Ishikawa (cell line): ENCODE data around the gene YAP1.

Source experiments
- CREB1 ChIP-seq: IDR thresholded peaks from 2 replicates; pipeline ENCODE4 v1.6.1; 2012; ENCODE audit warnings: low read depth
- FOXM1 ChIP-seq: IDR thresholded peaks from 2 replicates; pipeline ENCODE4 v1.6.1; 2012; ENCODE audit warnings: low read depth, borderline replicate concordance
- RAD21 ChIP-seq: IDR thresholded peaks from 2 replicates; pipeline ENCODE4 v1.6.1; 2012; ENCODE audit warnings: low read depth
- REST ChIP-seq: IDR thresholded peaks from 2 replicates; pipeline ENCODE4 v1.6.1; 2012; ENCODE audit warnings: low read depth, mild to moderate bottlenecking
- TAF1 ChIP-seq: IDR thresholded peaks from 2 replicates; pipeline ENCODE4 v1.6.1; 2012; ENCODE audit warnings: low read depth, mild to moderate bottlenecking
- TCF12 ChIP-seq: IDR thresholded peaks from 2 replicates; pipeline ENCODE4 v1.6.1; 2012; ENCODE audit warnings: low read depth
- TEAD4 ChIP-seq: IDR thresholded peaks from 2 replicates; pipeline ENCODE4 v1.6.1; 2012
- USF1 ChIP-seq: IDR thresholded peaks from 2 replicates; pipeline ENCODE4 v1.6.1; 2012
- YY1 ChIP-seq: IDR thresholded peaks from 2 replicates; pipeline ENCODE4 v1.6.1; 2012; ENCODE audit warnings: low read depth
- TF ChIP-seq, protein P1 (sequence below): IDR thresholded peaks from 2 replicates; pipeline ENCODE4 v1.6.1; 2012

DNA sequence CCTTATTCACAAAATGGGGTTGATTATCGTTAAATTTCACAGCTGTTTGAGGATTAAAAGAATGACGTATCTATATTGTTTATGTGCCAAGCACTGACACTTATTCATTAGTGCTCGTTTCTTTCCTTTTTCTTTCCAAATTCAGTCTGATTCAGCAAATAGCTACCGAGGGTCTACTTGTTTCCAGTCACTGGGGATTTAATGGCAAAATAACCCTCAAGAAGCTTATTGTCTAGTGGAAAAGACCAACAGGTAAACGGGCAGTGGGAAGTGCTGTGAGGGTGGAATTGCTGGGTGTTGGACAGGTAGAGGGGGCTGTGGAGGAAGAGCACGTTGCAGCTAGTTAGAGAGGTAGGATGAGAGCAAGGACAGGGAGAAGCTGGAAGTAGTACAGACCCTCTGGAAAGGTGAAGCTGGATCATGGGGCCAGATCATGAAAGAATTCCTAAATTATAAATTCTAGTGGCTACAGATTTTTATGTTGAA is 158.8 kb downstream of the YAP1 start:
- no peak for TF ChIP-seq USF1
- TF ChIP-seq TAF1: no peak
- TF ChIP-seq, protein P1, sequence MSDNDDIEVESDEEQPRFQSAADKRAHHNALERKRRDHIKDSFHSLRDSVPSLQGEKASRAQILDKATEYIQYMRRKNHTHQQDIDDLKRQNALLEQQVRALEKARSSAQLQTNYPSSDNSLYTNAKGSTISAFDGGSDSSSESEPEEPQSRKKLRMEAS: no peak
- no peak for TF ChIP-seq RAD21
- TF ChIP-seq CREB1: no peak
- no peak for TF ChIP-seq YY1
- no peak for TF ChIP-seq TEAD4
- no peak for TF ChIP-seq TCF12
- no peak for TF ChIP-seq REST
- no peak for TF ChIP-seq FOXM1
